Measurements from ENCODE around the gene SHMT2. TPM values are rescaled to one million over a fixed set of nuclear protein-coding genes. Genes with fewer than 3 reads are reported as not detected.

SHMT2 gene
- total and polyA plus RNA-seq, 9 of the 15 experiments (the other 6 are each of a cell fraction or from before 2014, with no cell fraction given) = 46.1 to 319 (median 115) TPM

GRCh38 chr12:57193706-57194245, 35.7 kb upstream of the SHMT2 start (continued):
- TF ChIP-seq, protein P1, sequence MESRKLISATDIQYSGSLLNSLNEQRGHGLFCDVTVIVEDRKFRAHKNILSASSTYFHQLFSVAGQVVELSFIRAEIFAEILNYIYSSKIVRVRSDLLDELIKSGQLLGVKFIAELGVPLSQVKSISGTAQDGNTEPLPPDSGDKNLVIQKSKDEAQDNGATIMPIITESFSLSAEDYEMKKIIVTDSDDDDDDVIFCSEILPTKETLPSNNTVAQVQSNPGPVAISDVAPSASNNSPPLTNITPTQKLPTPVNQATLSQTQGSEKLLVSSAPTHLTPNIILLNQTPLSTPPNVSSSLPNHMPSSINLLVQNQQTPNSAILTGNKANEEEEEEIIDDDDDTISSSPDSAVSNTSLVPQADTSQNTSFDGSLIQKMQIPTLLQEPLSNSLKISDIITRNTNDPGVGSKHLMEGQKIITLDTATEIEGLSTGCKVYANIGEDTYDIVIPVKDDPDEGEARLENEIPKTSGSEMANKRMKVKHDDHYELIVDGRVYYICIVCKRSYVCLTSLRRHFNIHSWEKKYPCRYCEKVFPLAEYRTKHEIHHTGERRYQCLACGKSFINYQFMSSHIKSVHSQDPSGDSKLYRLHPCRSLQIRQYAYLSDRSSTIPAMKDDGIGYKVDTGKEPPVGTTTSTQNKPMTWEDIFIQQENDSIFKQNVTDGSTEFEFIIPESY (CRISPR knock-in tag; IDR thresholded peaks at IDR 0.05) = no peak
- TF ChIP-seq SAP30 (IDR thresholded peaks at IDR 0.05; ENCODE audit: borderline replicate concordance, insufficient read depth, low read depth, low read length, poor library complexity, severe bottlenecking) (no peak), ZFX (CRISPR knock-in tag; IDR thresholded peaks at IDR 0.05) (no peak), FOXA1 (IDR thresholded peaks at IDR 0.05; ENCODE audit: borderline replicate concordance) (no peak), POLR3A (IDR thresholded peaks at IDR 0.05; ENCODE audit: borderline replicate concordance, extremely low read depth, insufficient read depth, insufficient read length) (no peak), BCL6 (CRISPR knock-in tag; IDR thresholded peaks at IDR 0.05) (no peak)

- H2AFZ ChIP-seq (ENCODE audit: low read depth, low read length) = no peak overlapping the region
- peaks cover 3% of the 10 kb centered on the region for H3K9me1 ChIP-seq (ENCODE audit: control insufficient read depth, insufficient read depth, low read length)
- no peak overlapping the region for H3K27ac ChIP-seq (ENCODE audit: extremely low read depth, low read depth, low read length)
- H3K27me3 ChIP-seq (ENCODE audit: control insufficient read depth in 2 of 2, insufficient read depth in 2 of 2, low read length in 2 of 2) = peaks cover 59 to 86% of the 10 kb centered on the region in 2 experiments; a peak in 4 of 5 replicates
- DNase-seq (ENCODE audit: extremely low read depth in 1 of 4, low spot score in 3 of 4) (no peak), ATAC-seq (no peak), FAIRE-seq (no peak)
- H3K4me2 ChIP-seq (ENCODE audit: insufficient read depth, low read length) = no peak overlapping the region
- H3K9ac ChIP-seq (ENCODE audit: insufficient read depth in 1 of 2, low read depth in 2 of 2, low read length in 2 of 2) = no peak overlapping the region
- CTCF ChIA-PET (ENCODE audit: low intra/inter-chr PET ratio) = no interaction called here
- BruUV-seq (replicated peaks) = no TSS peak
- intact Hi-C loops (cut with micrococcal nuclease) (no loop called here), in situ Hi-C loops (cut with MboI) (no loop called here)
- H3K4me1 ChIP-seq (replicated peaks in 1 of 2; ENCODE audit: control insufficient read depth in 2 of 2, insufficient read depth in 2 of 2, low read length in 2 of 2) = peaks cover 0 to 68% of the 10 kb centered on the region in 2 experiments; a peak in 2 of 5 replicates
- peaks cover 44% of the 10 kb centered on the region for H4K20me1 ChIP-seq (replicated peaks; ENCODE audit: control insufficient read depth, insufficient read depth, low read length)
- no peak overlapping the region for H3K4me3 ChIP-seq
- 2% methylated on average over 17 of the region's 18 CpGs for WGBS (ENCODE audit: insufficient coverage, low coverage, missing lambda C conversion rate)
- no peaks in the 10 kb centered on the region for H3K79me2 ChIP-seq (ENCODE audit: control insufficient read depth, insufficient read depth, low read length)
- no peaks in the 10 kb centered on the region for H3K36me3 ChIP-seq (ENCODE audit: control insufficient read depth, insufficient read depth, low read length)
- no peaks in the 10 kb centered on the region for H3K9me3 ChIP-seq (replicated peaks; ENCODE audit: control insufficient read depth, insufficient read depth, low read depth, low read length)
- POLR2A ChIA-PET = no interaction called here
- TF ChIP-seq, protein P2, sequence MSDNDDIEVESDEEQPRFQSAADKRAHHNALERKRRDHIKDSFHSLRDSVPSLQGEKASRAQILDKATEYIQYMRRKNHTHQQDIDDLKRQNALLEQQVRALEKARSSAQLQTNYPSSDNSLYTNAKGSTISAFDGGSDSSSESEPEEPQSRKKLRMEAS (CRISPR knock-in tag; IDR thresholded peaks at IDR 0.05) = no peak
- TF ChIP-seq GABPA (tag; conservative IDR thresholded peaks at IDR 0.05; ENCODE audit: low read depth) (no peak), DNMT1 (IDR thresholded peaks at IDR 0.05) (no peak), ZBTB7A (IDR thresholded peaks at IDR 0.05; ENCODE audit: borderline replicate concordance, control insufficient read depth, low read depth, low read length) (no peak), SMC3 (conservative IDR thresholded peaks at IDR 0.05; ENCODE audit: insufficient read depth, low read depth, low read length) (no peak), ZNF197 (CRISPR knock-in tag; IDR thresholded peaks at IDR 0.05; ENCODE audit: low read depth) (no peak), RBFOX2 (IDR thresholded peaks at IDR 0.05; ENCODE audit: low read depth, low read length) (no peak), ZNF717 (CRISPR knock-in tag; IDR thresholded peaks at IDR 0.05) (no peak), PHB (CRISPR knock-in tag; IDR thresholded peaks at IDR 0.05) (no peak), RNF219 (CRISPR knock-in tag; IDR thresholded peaks at IDR 0.05) (no peak), PHF8 (IDR thresholded peaks at IDR 0.05; ENCODE audit: borderline replicate concordance, low read length) (no peak)
Observed at GRCh38 chr12:57194253-57194652, 35.3 kb upstream of the SHMT2 start.

Data from K562 (cell line).